HG02642 (cell line): ENCODE measurements around the gene UGT1A1.

Source experiments
- ATAC-seq: cut with Tn5 transposase; IDR thresholded peaks from one replicate; pipeline ENCODE4 v1.9.1; 2021; ENCODE audit warnings: mild to moderate bottlenecking; ENCODE audit not compliant: unreplicated experiment, poor library complexity

Gene UGT1A1

DNA sequence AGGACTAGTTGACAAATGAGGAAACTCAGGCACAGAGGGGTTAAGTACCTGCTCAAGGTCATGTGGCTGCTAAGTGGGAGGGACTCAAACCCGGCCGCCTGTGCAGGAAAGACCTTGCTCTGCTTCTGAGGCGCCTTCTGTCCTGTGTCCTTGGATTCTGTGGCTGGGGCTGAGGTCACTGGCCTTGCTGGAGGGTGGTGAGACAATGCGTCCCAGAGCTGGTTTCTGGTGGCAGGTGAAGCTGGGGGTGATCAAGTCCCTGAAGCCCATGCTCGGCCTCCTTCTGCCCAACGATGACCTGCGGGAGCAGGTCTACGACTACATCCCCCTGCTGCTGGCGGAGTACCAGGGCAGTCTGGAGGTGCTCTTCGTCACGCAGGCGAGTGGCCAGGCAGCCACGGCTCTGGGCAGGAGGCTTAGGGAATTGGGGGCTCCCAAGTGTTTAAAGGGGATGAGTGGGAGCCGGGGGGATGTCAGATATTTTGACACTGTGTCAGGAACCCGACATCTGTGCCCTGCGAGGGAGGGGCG, 34.1 kb downstream of the UGT1A1 start:
- ATAC-seq = no peak

DNA sequence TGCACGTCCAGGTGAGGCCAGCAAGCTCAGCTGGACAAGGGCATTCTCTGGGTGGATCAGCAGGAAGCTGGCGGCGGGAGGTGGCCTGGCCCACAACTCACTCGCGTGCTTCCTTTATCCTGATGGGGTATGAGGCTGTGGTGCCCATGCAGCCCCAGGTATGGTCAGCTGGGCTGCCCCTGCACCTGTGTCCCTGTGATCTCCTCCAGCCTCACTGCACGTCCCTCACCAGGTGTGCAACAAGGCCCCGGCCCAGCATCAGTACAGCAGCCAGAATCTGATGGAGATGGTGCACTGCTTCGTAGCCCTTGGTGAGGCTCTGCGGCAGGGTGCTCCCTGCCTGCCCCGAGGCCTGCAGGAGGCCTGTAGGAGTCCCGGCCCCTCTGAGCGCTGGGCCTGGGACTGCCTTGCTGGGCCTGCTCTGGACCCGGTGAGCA, 35.7 kb downstream of the UGT1A1 start:
- ATAC-seq = no peak

DNA sequence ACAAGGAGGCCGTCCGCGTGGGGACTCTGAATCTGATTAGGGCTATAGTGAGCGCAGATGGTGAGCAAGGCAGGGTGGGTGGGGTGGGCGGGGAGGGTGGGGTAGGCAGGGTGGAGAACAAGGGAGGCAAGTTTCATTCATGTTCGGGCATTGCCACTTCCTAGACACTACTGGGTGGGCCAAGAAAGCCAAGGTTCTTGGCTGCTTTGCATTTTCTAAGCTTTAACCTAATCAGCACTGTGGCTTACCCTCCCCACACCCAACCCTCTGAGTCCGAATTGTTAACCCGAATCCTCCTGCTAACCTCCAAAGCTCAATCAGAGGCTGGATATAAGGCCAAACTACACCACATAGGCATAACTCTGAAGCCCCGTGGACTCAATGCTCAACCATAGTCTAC, 36.2 kb downstream of the UGT1A1 start:
- ATAC-seq = no peak

DNA sequence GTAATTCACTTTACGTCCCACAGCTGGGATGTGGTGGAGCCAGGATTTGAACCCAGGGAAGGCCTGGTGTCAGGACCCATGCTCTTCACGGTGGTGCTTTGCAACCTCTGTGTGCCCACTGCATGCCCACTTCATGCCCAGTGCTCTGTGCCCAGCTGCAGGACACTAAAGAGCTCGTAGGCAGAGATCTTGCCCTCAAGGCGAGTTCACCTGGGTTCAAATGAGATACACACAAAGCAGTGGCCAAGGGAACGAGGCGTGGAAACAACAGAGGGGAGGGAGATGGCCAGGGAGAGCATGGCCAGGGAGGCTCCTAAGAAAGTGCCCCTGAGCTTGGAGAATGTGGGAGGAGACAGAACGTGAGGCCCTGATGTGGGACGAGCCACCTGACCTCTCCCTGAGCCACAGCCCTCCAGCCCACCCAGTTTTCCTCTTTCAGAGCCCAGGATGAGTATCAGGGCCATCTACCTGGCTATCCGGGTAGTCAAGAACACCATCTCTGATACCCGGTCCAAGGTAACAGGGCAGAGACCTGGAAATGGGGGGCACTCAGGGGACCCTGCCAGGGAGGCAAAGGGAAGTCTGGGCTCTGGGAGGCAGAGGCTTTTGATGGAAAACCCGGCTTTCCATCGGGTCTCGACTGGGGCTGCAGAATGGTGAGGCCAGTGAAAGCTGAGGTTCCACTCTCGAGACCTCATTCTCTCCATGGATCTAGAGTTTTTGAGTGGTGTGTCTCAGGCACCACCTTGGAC, 38.4 kb downstream of the UGT1A1 start:
- no peak for ATAC-seq

DNA sequence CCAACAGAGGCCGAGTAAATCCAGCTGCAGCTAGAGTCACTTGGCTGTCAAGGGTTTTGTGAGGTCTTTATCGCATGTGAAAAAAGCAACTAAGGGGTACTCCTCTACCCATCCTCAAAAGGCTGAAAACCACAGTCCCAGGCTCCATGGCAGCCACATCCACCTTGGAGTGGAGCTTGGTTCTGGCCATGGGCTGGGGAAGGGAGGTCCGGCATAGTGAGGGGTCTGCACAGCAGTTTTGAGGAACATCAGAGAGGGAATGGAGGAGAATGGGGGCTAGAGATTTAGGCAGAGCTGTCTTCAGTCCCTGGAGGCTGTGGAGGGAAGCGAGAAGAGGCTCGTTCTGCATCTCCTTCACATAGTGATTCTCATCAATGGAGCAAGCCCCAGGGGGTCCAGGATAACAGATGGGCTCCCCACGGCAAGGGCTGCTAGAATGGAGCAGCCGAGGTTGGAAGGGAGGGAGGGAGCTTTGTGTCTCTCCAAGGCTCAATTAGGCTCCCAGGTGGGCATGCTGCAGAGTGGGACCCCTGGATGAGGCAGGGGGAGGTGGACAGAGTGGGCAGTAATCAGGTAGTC, 39.1 kb downstream of the UGT1A1 start:
- no peak for ATAC-seq

DNA sequence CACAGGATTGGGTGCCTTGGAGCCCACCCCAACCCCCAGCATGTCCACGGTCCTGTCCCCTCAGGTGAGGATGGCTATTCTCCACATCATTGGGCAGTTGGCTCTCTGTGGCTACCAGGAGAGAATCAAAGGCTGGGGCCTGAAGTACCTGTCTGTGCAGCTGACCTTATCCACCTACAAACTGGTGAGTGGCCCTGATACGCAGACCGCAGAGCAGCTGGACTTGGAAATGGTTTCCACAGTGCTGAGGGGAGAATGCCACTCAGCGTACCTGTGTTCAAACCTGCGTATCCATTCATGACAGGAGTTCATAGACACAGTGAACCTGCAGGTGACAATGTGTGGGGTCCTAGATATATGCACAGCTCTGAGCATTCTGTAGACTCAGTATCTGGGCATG, 39.6 kb downstream of the UGT1A1 start:
- ATAC-seq = no peak

DNA sequence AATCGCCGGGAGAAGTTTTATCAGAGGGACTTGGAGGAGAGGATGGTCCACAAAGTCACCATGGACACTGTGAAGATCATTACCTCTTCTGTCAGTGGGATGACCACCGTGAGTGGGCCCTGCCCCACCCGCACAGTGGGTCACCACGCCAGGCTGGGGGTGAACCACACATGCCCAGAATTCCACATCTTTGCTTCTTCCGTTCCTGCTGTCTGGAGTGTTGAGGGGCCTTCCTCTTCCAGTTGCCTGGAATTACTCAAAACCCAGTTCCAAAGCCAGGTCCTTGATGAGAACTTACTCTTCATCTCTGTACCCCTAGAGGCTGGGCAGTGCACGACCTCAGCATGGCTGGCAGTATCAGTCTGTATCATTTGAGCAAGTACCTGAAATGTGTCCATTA, 40.1 kb downstream of the UGT1A1 start:
- ATAC-seq = no peak

DNA sequence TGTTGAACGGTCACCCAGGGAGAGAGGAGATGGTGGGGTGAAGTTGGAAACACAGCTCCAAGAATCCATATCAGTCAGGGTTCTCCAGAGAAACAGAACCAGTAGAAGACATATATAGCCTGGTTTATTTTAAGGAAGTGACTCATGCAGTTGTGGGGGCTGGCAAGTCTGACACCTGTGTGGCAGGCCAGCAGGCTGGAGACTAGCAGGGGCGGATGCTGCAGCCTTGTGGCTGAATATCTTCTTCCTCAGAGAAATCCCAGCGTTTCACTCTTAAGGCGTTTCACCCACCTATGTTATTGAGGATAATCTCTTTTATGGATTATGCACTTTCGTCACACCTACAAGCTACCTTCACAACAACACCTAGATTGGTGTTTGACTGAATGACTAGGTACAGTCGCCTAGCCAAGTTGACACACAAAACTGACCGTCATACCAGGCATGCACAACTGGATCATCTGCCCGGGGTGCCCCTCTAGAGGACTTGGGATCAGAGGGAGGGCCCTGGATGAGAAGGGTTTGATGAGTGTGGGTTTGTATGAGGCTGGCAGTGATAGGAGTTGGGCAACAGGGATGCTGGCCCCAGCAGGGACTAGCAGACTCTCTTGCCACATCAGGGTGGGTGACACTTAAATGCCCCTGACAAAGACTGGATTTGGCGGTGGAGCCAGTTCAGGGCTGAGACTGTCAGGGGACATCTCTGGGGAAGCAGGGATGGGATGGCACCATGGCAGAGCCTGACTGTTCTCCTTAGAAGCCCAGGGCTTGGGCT, 41.5 kb downstream of the UGT1A1 start:
- ATAC-seq = no peak

DNA sequence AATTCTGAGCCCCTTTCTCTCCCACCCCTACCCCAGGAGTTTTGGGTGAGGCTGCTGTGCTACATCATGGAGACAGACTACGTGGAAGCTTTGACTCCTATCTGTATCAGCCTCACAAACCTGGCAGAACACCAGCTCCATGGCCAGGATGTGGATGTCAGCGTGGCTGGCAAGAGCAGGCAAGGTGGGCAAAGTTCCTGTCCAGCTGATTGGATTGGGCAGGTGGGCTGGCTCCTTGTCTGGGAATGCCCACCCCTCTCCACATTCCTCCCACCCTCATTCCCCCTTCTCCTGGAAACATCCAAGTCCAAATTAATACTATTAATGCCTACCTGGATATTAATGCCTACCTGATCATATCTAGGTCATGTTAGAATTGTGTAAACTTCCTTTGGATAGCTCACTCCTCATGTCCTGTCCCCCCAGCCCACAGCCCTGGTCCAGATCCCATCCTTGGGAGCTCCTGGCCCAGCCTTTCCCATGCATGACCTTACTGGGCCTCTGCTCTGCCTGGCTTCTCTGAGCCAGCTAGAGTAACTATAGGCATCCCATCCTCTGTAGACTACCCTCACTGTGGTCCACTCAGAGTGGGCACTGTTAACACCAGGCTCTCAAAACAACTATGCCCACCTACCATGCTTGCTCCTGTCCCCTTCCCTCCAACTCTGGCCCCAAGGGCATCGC, 42.2 kb downstream of the UGT1A1 start:
- ATAC-seq = no peak

DNA sequence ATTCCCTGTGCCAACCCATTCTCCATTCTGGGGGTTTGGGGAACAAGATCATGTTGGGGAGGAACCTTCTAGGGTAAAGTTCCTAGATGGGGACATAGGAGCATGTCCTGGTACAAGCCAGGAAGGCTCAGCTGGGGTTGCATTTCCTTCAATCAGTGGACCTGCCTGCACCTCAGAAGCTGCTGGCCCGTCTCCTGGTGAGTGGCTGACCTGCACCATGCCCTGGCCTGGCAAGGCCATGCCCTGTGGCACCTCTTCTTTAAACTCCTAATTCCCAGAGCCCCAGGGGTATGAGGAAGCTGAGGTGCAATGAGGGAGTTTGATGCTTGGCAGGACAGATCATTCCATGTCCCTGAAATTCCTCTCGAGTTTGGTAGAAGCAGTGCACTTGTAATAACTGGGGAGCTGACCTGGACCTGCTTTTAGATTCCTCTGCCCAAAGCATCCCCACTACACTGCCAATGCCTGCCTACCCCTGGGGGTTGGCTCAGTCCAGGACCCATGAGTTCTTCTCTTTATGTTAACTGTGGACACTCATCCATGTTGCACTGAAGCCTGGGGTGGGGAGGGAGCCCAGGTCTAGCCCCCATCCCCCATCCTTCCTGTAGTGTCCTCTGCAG, 43.3 kb downstream of the UGT1A1 start:
- ATAC-seq = no peak

DNA sequence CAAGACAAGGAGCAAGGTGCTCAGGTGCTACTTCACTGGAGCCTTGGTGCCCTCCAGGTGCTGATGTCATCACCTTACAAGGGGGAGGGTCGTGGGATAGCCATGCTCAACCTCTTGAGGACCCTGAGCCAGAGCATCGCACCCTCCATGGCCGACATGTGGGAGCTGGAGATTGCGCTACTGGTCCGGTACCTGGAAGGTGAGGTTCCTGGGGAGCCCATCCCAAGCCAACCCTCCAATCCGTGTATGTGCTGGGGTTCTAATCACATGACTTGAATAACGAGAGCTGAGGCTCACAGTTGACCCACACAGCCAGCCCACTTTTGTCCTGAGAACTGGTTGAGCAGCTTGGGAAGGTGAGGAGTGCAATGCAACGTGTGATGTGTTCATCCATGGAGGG, 43.9 kb downstream of the UGT1A1 start:
- ATAC-seq = no peak

DNA sequence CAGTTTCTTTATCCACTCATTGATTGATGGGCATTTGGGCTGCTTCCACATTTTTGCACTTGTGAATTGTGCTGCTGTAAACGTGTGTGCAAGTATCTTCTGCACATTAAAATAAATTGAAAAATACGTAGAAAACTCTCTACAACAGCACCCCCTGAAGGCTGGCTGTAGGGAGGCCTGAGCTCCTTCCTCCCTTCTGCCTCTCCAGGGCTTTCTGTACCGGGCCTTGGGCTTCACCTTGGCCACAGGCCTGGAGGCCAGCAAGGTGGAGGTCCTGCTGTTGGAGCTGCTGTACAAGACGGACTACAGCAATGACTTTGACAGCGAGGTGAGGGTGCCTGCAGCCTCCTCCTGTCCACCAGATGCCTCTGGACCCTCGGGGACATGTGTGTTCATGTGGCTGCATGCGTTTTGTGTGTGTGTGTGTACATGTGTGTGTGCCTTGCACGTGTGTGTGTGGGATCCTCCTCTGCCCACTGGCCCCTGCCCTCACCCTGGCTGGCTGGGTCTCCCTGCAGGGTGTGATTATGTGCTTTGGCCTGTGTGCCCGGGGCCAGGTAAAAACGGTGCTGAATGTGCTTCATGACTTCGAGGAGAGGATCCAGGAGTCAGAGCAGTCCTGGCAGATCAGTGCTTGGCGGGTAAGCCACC, 47.3 kb downstream of the UGT1A1 start:
- no peak for ATAC-seq

DNA sequence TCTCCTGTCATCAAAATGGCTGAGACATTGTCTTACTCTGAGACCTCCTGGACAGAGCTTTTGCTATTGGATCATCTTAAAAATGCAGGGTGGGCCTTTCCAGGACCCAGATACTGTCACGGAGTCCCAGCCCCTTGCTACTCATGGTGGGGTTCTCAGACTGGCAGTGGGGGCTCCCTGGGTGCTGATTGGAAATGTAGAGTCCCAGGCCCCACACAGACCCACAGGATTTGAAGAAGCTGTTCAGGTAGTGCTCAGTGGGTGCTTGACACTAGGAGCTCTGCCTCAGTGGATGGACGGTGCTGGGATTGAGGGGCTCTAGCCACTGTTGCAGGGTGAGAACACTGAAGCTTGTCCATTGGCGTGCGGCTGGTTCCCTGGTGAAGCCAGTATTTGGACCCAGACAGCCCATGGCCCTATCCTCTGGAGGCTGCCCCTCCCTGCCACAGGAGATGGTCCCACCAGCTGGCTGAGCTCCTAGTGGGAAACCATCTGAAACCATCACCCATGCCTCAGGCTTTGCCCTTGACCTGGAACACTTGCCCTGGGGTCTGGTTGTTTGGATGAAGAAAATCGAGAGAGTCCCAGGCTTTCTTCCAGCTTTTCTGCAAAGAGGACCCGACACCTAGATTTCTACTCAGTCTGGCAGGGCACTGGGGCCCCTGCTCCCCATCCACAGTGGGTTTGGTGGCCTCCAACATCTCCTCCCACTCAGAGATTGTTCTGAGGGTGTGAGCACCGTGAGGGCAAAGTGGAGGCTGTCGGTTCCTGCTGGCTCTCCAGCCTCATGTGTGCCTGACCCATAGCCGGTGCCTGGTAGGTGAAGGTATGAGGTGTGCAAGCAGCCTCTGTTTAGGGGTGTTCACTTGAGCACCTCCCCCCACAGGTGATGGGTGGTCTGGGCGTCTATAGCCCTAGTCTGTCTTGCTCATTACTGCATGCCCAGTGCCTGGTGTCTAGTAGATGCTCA, 48.2 kb downstream of the UGT1A1 start:
- ATAC-seq = no peak

DNA sequence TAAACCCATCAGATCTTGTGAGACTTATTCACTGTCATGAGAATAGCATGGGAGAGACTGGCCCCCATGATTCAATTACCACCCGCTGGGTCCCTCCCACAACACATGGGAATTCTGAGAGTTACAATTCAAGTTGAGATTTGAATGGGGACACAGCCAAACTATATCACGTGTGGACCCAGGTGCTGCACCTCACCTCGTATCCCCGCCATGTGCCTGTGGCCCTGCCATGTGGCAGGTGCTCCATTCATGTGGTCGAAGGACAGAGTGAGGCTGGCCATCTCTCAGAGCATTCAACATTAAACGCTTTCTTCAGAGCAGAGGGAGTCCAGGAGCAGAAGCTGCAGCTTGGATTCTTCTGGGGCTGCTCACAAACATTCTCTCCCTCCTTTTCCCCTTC, 50.3 kb downstream of the UGT1A1 start:
- ATAC-seq = no peak

DNA sequence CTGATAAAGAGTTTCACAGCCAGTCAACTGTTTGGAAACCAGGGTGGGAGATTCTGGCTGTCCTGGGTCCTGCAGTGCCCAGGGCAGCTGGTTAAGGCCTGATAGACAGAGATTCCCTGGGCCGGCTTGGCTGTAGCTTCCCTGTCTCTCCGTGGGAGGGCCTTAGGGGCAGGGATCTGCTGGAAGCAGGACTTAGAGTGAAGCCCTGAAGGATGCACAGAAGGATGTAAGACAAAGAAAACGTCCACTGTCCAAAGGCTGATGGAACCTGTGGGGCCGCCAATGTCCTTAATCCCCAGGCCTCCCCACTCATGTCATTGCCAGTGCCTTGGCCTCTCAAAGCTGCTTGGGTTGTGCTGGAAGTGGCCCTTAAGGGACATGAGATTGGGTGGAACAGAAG, 51.0 kb downstream of the UGT1A1 start:
- ATAC-seq = no peak

DNA sequence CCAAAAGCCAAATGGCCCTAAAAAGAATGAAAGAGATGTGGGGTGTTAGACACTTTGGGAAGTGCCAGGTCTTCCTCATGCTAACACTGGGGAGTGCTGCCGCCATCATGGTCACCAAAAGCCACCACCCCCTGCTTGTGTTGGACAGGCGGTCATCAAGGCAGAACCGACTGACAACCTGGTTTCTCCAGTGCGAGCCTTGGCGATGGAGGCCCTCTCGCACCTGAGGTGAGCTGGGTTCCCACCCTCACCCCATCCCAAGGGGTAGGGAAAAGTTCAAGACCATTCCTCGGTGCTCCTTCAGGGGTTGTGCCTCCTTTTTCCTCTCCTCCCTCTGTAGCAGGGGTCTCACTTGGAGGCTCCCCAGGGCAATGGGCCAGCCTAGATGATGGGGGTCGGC, 51.7 kb downstream of the UGT1A1 start:
- no peak for ATAC-seq

DNA sequence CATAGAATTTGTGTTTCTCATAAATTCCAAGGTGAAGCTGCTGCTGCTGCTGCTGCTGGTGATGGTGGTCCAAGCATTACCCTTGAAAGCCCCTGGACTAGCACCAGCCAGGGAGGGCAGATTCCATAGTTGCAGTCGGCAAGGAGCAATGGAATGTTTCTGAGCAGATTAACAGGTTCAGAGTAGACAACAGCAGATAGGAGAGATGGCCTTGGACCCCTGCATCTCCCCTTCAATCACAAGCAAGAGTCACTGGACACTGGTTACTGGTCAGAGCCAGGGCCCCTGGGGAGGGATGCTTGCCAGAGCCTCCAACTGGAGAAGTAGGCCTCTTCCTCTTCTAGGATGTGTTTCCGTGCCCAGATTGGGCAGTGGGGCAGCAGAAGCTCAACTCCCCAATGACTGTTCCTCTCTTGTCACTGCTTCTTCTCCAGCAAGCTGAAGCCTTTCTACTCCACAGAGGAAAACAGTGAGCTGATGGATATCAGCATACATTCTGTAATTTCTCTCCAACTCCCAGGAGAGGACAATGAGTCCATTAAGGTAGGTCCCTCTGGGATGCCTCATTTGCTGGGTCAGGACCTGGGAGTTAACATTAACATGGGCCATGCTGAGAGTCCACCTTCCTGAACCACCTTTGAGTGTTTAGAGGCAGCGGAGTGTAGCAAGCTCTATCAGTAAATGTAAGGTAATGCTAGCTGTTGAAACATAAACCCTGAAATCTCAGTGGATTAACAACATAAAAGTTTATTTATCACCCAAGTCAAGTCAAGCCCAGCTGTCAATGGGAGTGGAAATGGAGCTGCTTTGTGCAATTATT, 53.4 kb downstream of the UGT1A1 start:
- no peak for ATAC-seq
